GM12891 (cell line): ENCODE results near the gene KIF13A.
"Not testable (repeated sequence)": the region's sequence is repeated elsewhere in the genome, so short reads cannot be mapped to it uniquely, and the experiment has no call there.

Experiments used
- PAX5 ChIP-seq: IDR thresholded peaks from 2 replicates; pipeline ENCODE4 v1.6.1; 2011; ENCODE audit warnings: low read length, moderate library complexity, mild to moderate bottlenecking; ENCODE audit not compliant: insufficient read depth, severe bottlenecking
- POLR2A ChIP-seq: IDR thresholded peaks from 2 replicates; pipeline ENCODE4 v1.6.1; 2011; ENCODE audit warnings: low read depth, low read length, control low read depth

GRCh38 chr6:18010540-18010939, 23.1 kb upstream of the KIF13A start:
- TF ChIP-seq PAX5, POLR2A: not testable (repeated sequence)
